GM18951 (cell line): ENCODE measurements around the gene SDF4.

Experiments
- POLR2A ChIP-seq: IDR thresholded peaks from 4 replicates; pipeline ENCODE4 v1.6.1; 2011; ENCODE audit warnings: mild to moderate bottlenecking; ENCODE audit not compliant: insufficient read length, insufficient read depth; ENCODE audit errors: extremely low read depth
- in situ Hi-C: fragments of 300-500 bp; cut with MboI; formaldehyde crosslinking; loops from one replicate; pipeline ENCODE4 v1.12.0; 2022; ENCODE audit warnings: low sequenced_read_pairs, mixed read lengths, inconsistent platforms; ENCODE audit not compliant: unreplicated experiment

Gene SDF4

GRCh38 chr1:1194723-1195122, 37.1 kb downstream of the SDF4 start:
- in situ Hi-C loops: no loop called here
- TF ChIP-seq POLR2A: no peak

- in situ Hi-C loops: no loop called here
- TF ChIP-seq POLR2A: no peak
Observed at GRCh38 chr1:1191734-1192133, 40.1 kb downstream of the SDF4 start.

- no peak for TF ChIP-seq POLR2A
- in situ Hi-C loops: no loop called here
Observed at GRCh38 chr1:1189111-1189510, 42.7 kb downstream of the SDF4 start.

GRCh38 chr1:1187938-1188337, 43.9 kb downstream of the SDF4 start:
- in situ Hi-C loops: no loop called here
- no peak for TF ChIP-seq POLR2A

GRCh38 chr1:1185101-1185765, 46.6 kb downstream of the SDF4 start:
- in situ Hi-C loops: no loop called here
- no peak for TF ChIP-seq POLR2A

GRCh38 chr1:1183833-1184775, 47.7 kb downstream of the SDF4 start:
- no peak for TF ChIP-seq POLR2A
- in situ Hi-C loops: no loop called here

GRCh38 chr1:1183221-1183747, 48.5 kb downstream of the SDF4 start:
- in situ Hi-C loops: no loop called here
- TF ChIP-seq POLR2A: no peak

GRCh38 chr1:1182491-1183220, 49.1 kb downstream of the SDF4 start:
- TF ChIP-seq POLR2A: no peak
- in situ Hi-C loops: no loop called here

GRCh38 chr1:1181938-1182410, 49.8 kb downstream of the SDF4 start:
- in situ Hi-C loops: no loop called here
- no peak for TF ChIP-seq POLR2A

GRCh38 chr1:1181129-1181937, 50.5 kb downstream of the SDF4 start:
- in situ Hi-C loops: no loop called here

GRCh38 chr1:1179983-1180861, 51.6 kb downstream of the SDF4 start:
- in situ Hi-C loops: no loop called here
- no peak for TF ChIP-seq POLR2A

More at GRCh38 chr1:1181129-1181937, 50.5 kb downstream of the SDF4 start:
- TF ChIP-seq POLR2A: no peak
